Smooth muscle cell (in vitro differentiated cells): ENCODE results near the gene GJC1. TPM values are rescaled to one million over a fixed set of nuclear protein-coding genes. Genes with fewer than 3 reads are reported as not detected.
"Not testable (repeated sequence)": the region's sequence is repeated elsewhere in the genome, so short reads cannot be mapped to it uniquely, and the experiment has no call there.

Experiments used
- DNase-seq: peaks from one replicate; lab custom pipeline; 2025; ENCODE audit not compliant: unreplicated experiment; lab: John Stamatoyannopoulos, UW
- H2AFZ ChIP-seq: fragments of 200-600 bp; sonication (generic); 2 replicates; pipeline ENCODE4 v1.6.0; 2016; ENCODE audit warnings: antibody characterized with exemption, low read depth, mild to moderate bottlenecking
- H3F3A ChIP-seq: fragments of 200-600 bp; sonication (generic); 2 replicates; pipeline ENCODE4 v1.6.0; 2017; ENCODE audit warnings: antibody characterized with exemption, low read depth
- H3K27ac ChIP-seq: fragments of 200-600 bp; sonication (generic); 2 replicates; pipeline ENCODE4 v1.5.1; 2016; ENCODE audit warnings: low read depth, mild to moderate bottlenecking
- H3K27me3 ChIP-seq: fragments of 200-600 bp; sonication (generic); 2 replicates; pipeline ENCODE4 v1.6.1; 2016; ENCODE audit warnings: low read depth, mild to moderate bottlenecking
- H3K36me3 ChIP-seq: fragments of 200-600 bp; sonication (generic); 2 replicates; pipeline ENCODE4 v1.5.1; 2016; ENCODE audit warnings: low read depth
- H3K4me1 ChIP-seq: fragments of 200-600 bp; sonication (generic); 2 replicates; pipeline ENCODE4 v1.5.1; 2016; ENCODE audit warnings: low read depth
- H3K4me2 ChIP-seq: fragments of 200-600 bp; sonication (generic); 2 replicates; pipeline ENCODE4 v1.6.0; 2016; ENCODE audit warnings: mild to moderate bottlenecking
- H3K4me3 ChIP-seq: fragments of 200-600 bp; sonication (generic); 2 replicates; pipeline ENCODE4 v1.5.1; 2016; ENCODE audit warnings: mild to moderate bottlenecking
- H3K79me2 ChIP-seq: fragments of 200-600 bp; sonication (generic); 2 replicates; pipeline ENCODE4 v1.6.0; 2016; ENCODE audit warnings: low read depth, mild to moderate bottlenecking
- H3K9ac ChIP-seq: fragments of 200-600 bp; sonication (generic); 2 replicates; pipeline ENCODE4 v1.6.0; 2016; ENCODE audit warnings: low read depth
- H3K9me3 ChIP-seq: fragments of 200-600 bp; sonication (generic); replicated peaks from 2 replicates; pipeline ENCODE4 v1.5.1; 2016; ENCODE audit warnings: low read depth
- H4K20me1 ChIP-seq: fragments of 200-600 bp; sonication (generic); 2 replicates; pipeline ENCODE4 v1.6.0; 2016; ENCODE audit warnings: low read depth
- WGBS: methylation state at CpG from one replicate; pipeline ENCODE4 v1.1.7; 2016; ENCODE audit warnings: low lambda C conversion rate; 5-methylcytosine and 5-hydroxymethylcytosine counted together
- polyA plus RNA-seq: library from polyadenylated mRNA; unstranded; fragments of >200 nt; fragmentation: Nextera tagmentation; extraction: Ambion mirVana; gene quantifications from 2 replicates; pipeline ENCODE4 v1.2.1, GENCODE V29; 2016
- total RNA-seq: library from RNA; depleted of rRNA; stranded (reverse); fragments of >200 nt; gene quantifications from 2 replicates; pipeline ENCODE4 v1.2.3, GENCODE V29; 2014
- TF ChIP-seq, protein P1 (sequence below): fragments of 200-600 bp; sonication (generic); IDR thresholded peaks from 2 replicates; pipeline ENCODE4 v1.5.1; 2017; ENCODE audit warnings: borderline replicate concordance, mild to moderate bottlenecking, antibody characterized with exemption; ENCODE audit not compliant: insufficient read depth, poor library complexity, severe bottlenecking

Gene GJC1
- total and polyA plus RNA-seq, 2 experiments from 2014 or later, result 8.0 to 16.1 TPM

DNA sequence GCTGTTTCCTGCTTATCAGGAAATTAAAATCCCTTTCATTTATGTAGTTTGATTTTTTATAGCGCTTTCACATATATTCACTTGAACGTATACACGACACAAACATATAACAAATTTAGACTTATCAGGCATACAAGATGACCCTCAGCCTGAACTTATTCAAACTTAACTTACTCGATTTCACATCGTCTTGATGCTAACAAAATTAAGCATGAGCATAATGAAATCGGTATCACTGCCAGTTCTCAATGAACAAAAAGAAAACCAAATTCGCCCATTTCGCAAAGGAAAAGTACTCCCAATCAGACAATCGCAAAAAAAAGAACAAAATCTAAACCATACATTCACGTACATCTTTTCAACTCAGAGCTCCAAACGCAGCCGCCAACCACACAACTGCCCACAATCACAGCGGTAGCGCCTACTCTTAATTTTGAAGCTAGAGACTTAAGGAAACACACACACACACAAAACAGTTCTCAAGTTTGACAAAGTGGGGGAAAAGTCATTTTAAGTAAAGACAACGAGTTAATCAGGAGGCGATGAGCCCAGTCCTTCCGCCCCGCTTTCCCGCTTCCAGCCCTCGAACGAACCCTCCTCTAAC is 1.1 kb downstream of the GJC1 start:
- no peak overlapping the region for H3K27ac ChIP-seq
- peaks cover 46% of the 10 kb centered on the region for H4K20me1 ChIP-seq
- H3K79me2 ChIP-seq, result peaks cover 52% of the 10 kb centered on the region

DNA sequence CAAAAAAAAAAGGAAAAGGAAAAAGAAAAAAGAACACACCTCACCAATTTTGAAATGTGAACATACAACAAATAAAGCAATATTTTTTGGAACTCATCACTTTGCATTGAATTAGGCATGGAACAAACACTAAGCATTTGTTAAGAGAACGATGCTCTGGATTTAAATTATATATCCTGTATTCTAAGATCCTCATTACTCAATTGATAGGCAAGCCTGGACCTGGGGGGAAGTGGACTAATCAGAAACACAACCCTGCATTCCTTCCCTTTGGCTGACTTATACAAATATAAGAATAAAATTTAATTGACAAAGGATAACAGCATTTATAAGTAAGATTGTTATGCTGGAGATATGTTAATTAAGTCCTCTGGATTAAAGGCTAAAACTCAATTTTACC is 2.2 kb downstream of the GJC1 start:
- Histone ChIP-seq H3K9ac (no peak overlapping the region), H3K27ac (no peak overlapping the region)
- TF ChIP-seq, protein P1, sequence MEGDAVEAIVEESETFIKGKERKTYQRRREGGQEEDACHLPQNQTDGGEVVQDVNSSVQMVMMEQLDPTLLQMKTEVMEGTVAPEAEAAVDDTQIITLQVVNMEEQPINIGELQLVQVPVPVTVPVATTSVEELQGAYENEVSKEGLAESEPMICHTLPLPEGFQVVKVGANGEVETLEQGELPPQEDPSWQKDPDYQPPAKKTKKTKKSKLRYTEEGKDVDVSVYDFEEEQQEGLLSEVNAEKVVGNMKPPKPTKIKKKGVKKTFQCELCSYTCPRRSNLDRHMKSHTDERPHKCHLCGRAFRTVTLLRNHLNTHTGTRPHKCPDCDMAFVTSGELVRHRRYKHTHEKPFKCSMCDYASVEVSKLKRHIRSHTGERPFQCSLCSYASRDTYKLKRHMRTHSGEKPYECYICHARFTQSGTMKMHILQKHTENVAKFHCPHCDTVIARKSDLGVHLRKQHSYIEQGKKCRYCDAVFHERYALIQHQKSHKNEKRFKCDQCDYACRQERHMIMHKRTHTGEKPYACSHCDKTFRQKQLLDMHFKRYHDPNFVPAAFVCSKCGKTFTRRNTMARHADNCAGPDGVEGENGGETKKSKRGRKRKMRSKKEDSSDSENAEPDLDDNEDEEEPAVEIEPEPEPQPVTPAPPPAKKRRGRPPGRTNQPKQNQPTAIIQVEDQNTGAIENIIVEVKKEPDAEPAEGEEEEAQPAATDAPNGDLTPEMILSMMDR, result no peak

More for the DNA sequence above, 1.1 kb downstream of the GJC1 start:
- H3K36me3 ChIP-seq, result no peaks in the 10 kb centered on the region
- no peak for DNase-seq
- H3K4me1 ChIP-seq, result peaks cover 15% of the 10 kb centered on the region
- TF ChIP-seq, protein P1, result no peak
- WGBS, result 1% methylated on average over 21 of the region's 21 CpGs
- H3K27me3 ChIP-seq, result no peaks in the 10 kb centered on the region
- peak overlapping the region; percentile 66 for H2AFZ ChIP-seq
- peak overlapping the region; percentile 74 for H3K4me3 ChIP-seq
- H3F3A ChIP-seq, result no peaks in the 10 kb centered on the region
- H3K9me3 ChIP-seq, result no peaks in the 10 kb centered on the region
- peak overlapping the region; percentile 95 for H3K4me2 ChIP-seq
- H3K9ac ChIP-seq, result peak overlapping the region; percentile 63

DNA sequence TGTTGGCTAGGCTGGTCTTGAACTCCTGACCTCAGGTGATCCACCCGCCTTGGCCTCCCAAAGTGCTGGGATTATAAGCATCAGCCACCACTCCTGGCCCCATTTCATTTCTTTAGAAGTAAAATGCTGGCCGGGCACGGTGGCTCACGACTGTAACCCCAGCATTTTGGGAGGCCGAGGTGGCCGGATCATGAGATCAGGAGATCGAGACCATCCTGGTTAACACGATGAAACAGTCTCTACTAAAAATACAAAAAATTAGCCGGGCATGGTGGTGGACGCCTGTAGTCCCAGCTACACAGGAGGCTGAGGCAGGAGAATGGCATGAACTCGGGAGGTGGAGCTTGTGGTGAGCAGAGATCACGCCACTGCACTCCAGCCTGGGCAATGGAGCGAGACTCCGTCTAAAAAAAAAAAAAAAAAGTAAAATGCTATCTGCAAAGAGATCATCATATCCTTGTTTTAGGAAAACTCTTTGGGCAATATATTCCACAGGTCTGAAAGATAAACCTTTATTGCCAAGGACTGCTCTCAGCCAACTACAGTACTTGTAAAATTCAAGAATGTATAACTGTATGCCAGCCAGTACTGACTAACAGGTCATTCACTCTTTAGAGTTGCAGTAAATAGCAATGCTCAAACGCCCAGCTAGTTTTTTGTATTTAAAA is 3.8 kb downstream of the GJC1 start:
- Histone ChIP-seq H3K9me3 (no peaks in the 10 kb centered on the region), H2AFZ (no peak overlapping the region), H3K36me3 (no peaks in the 10 kb centered on the region), H3K27me3 (no peaks in the 10 kb centered on the region), H3K79me2 (peaks cover 61% of the 10 kb centered on the region), H4K20me1 (peaks cover 66% of the 10 kb centered on the region), H3K27ac (no peak overlapping the region), H3K4me3 (no peak overlapping the region), H3K9ac (no peak overlapping the region), H3K4me2 (no peak overlapping the region), H3F3A (peaks cover 3% of the 10 kb centered on the region), H3K4me1 (peaks cover 15% of the 10 kb centered on the region)
- WGBS, result 95% methylated on average over 15 of the region's 15 CpGs
- TF ChIP-seq, protein P1, result no peak
- DNase-seq, result no peak

More for the DNA sequence above, 2.2 kb downstream of the GJC1 start:
- no peak overlapping the region for H2AFZ ChIP-seq
- H3K9me3 ChIP-seq, result no peaks in the 10 kb centered on the region
- no peaks in the 10 kb centered on the region for H3F3A ChIP-seq
- H3K36me3 ChIP-seq, result no peaks in the 10 kb centered on the region
- peak overlapping the region; percentile 95 for H3K4me2 ChIP-seq
- peaks cover 57% of the 10 kb centered on the region for H4K20me1 ChIP-seq
- DNase-seq, result no peak
- H3K4me3 ChIP-seq, result peak overlapping the region; percentile 74
- WGBS, result 78% methylated on average over 1 of the region's 1 CpG
- H3K4me1 ChIP-seq, result peaks cover 15% of the 10 kb centered on the region
- peaks cover 61% of the 10 kb centered on the region for H3K79me2 ChIP-seq
- no peaks in the 10 kb centered on the region for H3K27me3 ChIP-seq

DNA sequence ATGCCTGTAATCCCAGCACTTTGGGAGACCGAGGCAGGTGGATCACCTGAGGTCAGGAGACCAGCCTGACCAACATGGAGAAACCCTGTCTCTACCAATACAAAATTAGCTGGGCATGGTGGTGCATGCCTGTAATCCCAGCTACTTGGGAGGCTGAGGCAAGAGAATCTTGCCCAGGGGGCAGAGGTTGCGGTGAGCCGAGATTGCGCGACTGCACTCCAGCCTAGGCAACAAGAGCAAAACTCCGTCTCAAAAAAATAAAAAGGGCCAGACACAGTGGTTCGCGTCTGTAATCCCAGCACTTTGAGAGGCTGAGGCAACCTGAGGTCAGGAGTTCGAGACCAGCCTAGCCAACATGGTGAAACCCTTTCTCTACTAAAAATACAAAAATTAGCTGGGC is 4.9 kb downstream of the GJC1 start:
- not testable (repeated sequence) for H3K9ac ChIP-seq, H3K4me3 ChIP-seq, H3K36me3 ChIP-seq, H3K9me3 ChIP-seq, H3K27ac ChIP-seq, H2AFZ ChIP-seq, H3F3A ChIP-seq, DNase-seq, H3K4me2 ChIP-seq, H3K27me3 ChIP-seq
- peaks cover 15% of the 10 kb centered on the region for H3K4me1 ChIP-seq
- H4K20me1 ChIP-seq, result peaks cover 74% of the 10 kb centered on the region
- 97% methylated on average over 9 of the region's 9 CpGs for whole genome bisulfite sequencing
- peaks cover 62% of the 10 kb centered on the region for H3K79me2 ChIP-seq
